HEK293 (cell line): ENCODE data around the gene ARL8B.

Experiments used
- CTCF ChIA-PET: fragments of 350-600 bp; formaldehyde crosslinking; extraction: SDS; loops from one replicate; lab custom pipeline; 2021; ENCODE audit warnings: antibody characterized with exemption; lab: Yijun Ruan, JAX
- POLR2A ChIA-PET: fragments of 300-600 bp; formaldehyde crosslinking; extraction: SDS; loops from one replicate; lab custom pipeline; 2020; ENCODE audit warnings: antibody characterized with exemption, inconsistent platforms; lab: Yijun Ruan, JAX
- H3K27ac ChIP-seq: fragments of 200-500 bp; sonication (Bioruptor generic); 2 replicates; pipeline ENCODE4 v1.5.1; 2014; ENCODE audit warnings: low read depth, low read length, control low read depth, inconsistent platforms; ENCODE audit errors: extremely low read depth
- H3K36me3 ChIP-seq, 2 experiments: fragments of 200-500 bp in 1 of 2; sonication (Bioruptor generic) in 1 of 2; 1 replicate in 1 of 2; 2 replicates in 1 of 2; pipeline ENCODE4 v1.5.1; 2014 to 2017; ENCODE audit warnings: inconsistent platforms in 2 of 2, low read length in 2 of 2; ENCODE audit not compliant: control insufficient read depth in 2 of 2, insufficient read depth in 1 of 2
- H3K4me1 ChIP-seq: fragments of 200-500 bp; sonication (Bioruptor generic); 2 replicates; pipeline ENCODE4 v1.5.1; 2014; ENCODE audit warnings: mild to moderate bottlenecking, low read length, inconsistent platforms; ENCODE audit not compliant: control insufficient read depth, insufficient read depth
- H3K4me3 ChIP-seq: 2 replicates; pipeline ENCODE4 v1.5.1; 2011; ENCODE audit warnings: low read depth, mild to moderate bottlenecking, control low read depth, low read length, moderate library complexity
- H3K9me3 ChIP-seq: fragments of 200-500 bp; sonication (Bioruptor generic); 2 replicates; pipeline ENCODE4 v1.5.1; 2014; ENCODE audit warnings: low read depth, low read length, inconsistent platforms; ENCODE audit not compliant: control insufficient read depth, insufficient read depth
- BCL11A ChIP-seq: fragments of 450-650 bp; formaldehyde crosslinking; IDR thresholded peaks from 2 replicates; pipeline ENCODE4 v1.5.1; 2016; ENCODE audit warnings: low read depth, missing biosample characterization, missing genetic modification characterization
- BCL11B ChIP-seq: fragments of 450-650 bp; formaldehyde crosslinking; IDR thresholded peaks from 2 replicates; pipeline ENCODE4 v1.5.1; 2016; ENCODE audit warnings: low read depth, missing biosample characterization, missing genetic modification characterization
- GLI4 ChIP-seq: fragments of 450-650 bp; formaldehyde crosslinking; IDR thresholded peaks from 2 replicates; pipeline ENCODE4 v1.5.1; 2016; ENCODE audit warnings: missing biosample characterization, missing genetic modification characterization
- OVOL3 ChIP-seq: fragments of 450-650 bp; formaldehyde crosslinking; IDR thresholded peaks from 2 replicates; pipeline ENCODE4 v1.5.1; 2016; ENCODE audit warnings: missing biosample characterization, missing genetic modification characterization
- SCRT2 ChIP-seq: fragments of 450-650 bp; formaldehyde crosslinking; IDR thresholded peaks from 2 replicates; pipeline ENCODE4 v1.5.1; 2016; ENCODE audit warnings: missing biosample characterization, missing genetic modification characterization
- ZBTB8A ChIP-seq: fragments of 450-650 bp; formaldehyde crosslinking; IDR thresholded peaks from 2 replicates; pipeline ENCODE4 v1.5.1; 2016; ENCODE audit warnings: missing biosample characterization, missing genetic modification characterization
- ZFP41 ChIP-seq: fragments of 450-650 bp; formaldehyde crosslinking; IDR thresholded peaks from 2 replicates; pipeline ENCODE4 v1.5.1; 2016; ENCODE audit warnings: missing biosample characterization, missing genetic modification characterization, borderline replicate concordance
- ZNF114 ChIP-seq: fragments of 450-650 bp; formaldehyde crosslinking; IDR thresholded peaks from 2 replicates; pipeline ENCODE4 v1.5.0; 2017; ENCODE audit warnings: missing biosample characterization, missing genetic modification characterization
- ZNF19 ChIP-seq: fragments of 450-650 bp; formaldehyde crosslinking; IDR thresholded peaks from 2 replicates; pipeline ENCODE4; 2016; ENCODE audit warnings: missing biosample characterization, missing genetic modification characterization, low read depth
- ZNF214 ChIP-seq: fragments of 450-650 bp; formaldehyde crosslinking; IDR thresholded peaks from 2 replicates; pipeline ENCODE4 v1.5.1; 2017; ENCODE audit warnings: missing biosample characterization, mild to moderate bottlenecking, missing genetic modification characterization, borderline replicate concordance
- ZNF292 ChIP-seq: fragments of 450-650 bp; formaldehyde crosslinking; IDR thresholded peaks from 2 replicates; pipeline ENCODE4 v1.5.1; 2016; ENCODE audit warnings: low read depth, missing biosample characterization, missing genetic modification characterization, borderline replicate concordance
- ZNF366 ChIP-seq: fragments of 450-650 bp; formaldehyde crosslinking; conservative IDR thresholded peaks from 2 replicates; pipeline ENCODE4 v1.5.1; 2016; ENCODE audit warnings: missing biosample characterization, missing genetic modification characterization
- ZNF560 ChIP-seq: fragments of 450-650 bp; formaldehyde crosslinking; IDR thresholded peaks from 2 replicates; pipeline ENCODE4 v1.5.1; 2017; ENCODE audit warnings: missing biosample characterization, missing genetic modification characterization, borderline replicate concordance
- ZNF596 ChIP-seq: fragments of 450-650 bp; IDR thresholded peaks from 2 replicates; pipeline ENCODE4 v1.5.0; 2018; ENCODE audit warnings: missing biosample characterization, mild to moderate bottlenecking, missing genetic modification characterization, moderate library complexity
- ZNF610 ChIP-seq: fragments of 450-650 bp; formaldehyde crosslinking; IDR thresholded peaks from 2 replicates; pipeline ENCODE4 v1.5.1; 2016; ENCODE audit warnings: missing biosample characterization, missing genetic modification characterization, borderline replicate concordance
- ZNF626 ChIP-seq: fragments of 450-650 bp; sonication (Bioruptor Pico); formaldehyde crosslinking; IDR thresholded peaks from 2 replicates; pipeline ENCODE4 v1.5.1; 2018; ENCODE audit warnings: missing biosample characterization, missing genetic modification characterization, inconsistent platforms
- ZNF660 ChIP-seq: fragments of 450-650 bp; IDR thresholded peaks from 2 replicates; pipeline ENCODE4 v1.5.1; 2018; ENCODE audit warnings: missing biosample characterization, mild to moderate bottlenecking, missing genetic modification characterization
- ZNF677 ChIP-seq: fragments of 450-650 bp; IDR thresholded peaks from 2 replicates; pipeline ENCODE4 v1.5.0; 2018; ENCODE audit warnings: missing biosample characterization, mild to moderate bottlenecking, missing genetic modification characterization, moderate library complexity
- ZNF785 ChIP-seq: fragments of 450-650 bp; formaldehyde crosslinking; IDR thresholded peaks from 2 replicates; pipeline ENCODE4 v1.5.1; 2016; ENCODE audit warnings: missing biosample characterization, missing genetic modification characterization
- TF ChIP-seq, protein P1 (sequence below): fragments of 450-650 bp; formaldehyde crosslinking; IDR thresholded peaks from 2 replicates; pipeline ENCODE4 v1.5.1; 2016; ENCODE audit warnings: missing biosample characterization, missing genetic modification characterization, borderline replicate concordance
- TF ChIP-seq, protein P2 (sequence below): fragments of 450-650 bp; formaldehyde crosslinking; IDR thresholded peaks from 2 replicates; pipeline ENCODE4 v1.5.1; 2016; ENCODE audit warnings: missing biosample characterization, missing genetic modification characterization
- TF ChIP-seq, protein P3 (sequence below): fragments of 450-650 bp; formaldehyde crosslinking; IDR thresholded peaks from 2 replicates; pipeline ENCODE4 v1.5.1; 2016; ENCODE audit warnings: missing biosample characterization, missing genetic modification characterization
- TF ChIP-seq, protein P4 (sequence below): sonication (generic); formaldehyde crosslinking; IDR thresholded peaks from 2 replicates; pipeline ENCODE4 v1.8.1; 2022; ENCODE audit warnings: mild to moderate bottlenecking, moderate library complexity, missing genetic modification reagents

ARL8B gene

DNA sequence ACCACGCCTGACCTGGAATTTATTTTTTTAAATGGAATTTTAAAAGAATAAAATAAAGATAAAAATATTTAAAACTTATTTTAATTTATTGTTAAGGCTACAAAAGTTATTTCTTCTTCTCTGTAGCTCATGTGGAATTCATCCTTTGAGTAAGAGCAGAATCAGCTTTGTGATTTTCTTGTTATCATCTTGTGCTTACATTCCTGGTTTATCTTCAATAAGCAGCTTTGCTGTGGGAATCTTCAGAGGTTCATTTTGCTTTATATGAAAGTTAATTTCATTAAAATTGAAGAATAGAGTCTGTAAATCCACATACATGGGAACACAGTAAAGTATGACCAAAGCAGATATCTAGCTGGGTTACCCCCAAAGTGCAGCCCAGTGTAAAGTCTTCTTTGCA, 35.4 kb upstream of the ARL8B start:
- H3K9me3 ChIP-seq = no peaks in the 10 kb centered on the region
- ChIA-PET CTCF (interaction anchor here (1.1 kb wide), 1 partner anchor 375 kb away, joined by 4 read pairs; no protein-coding TSS in a partner anchor), POLR2A (no interaction called here)
- no peak overlapping the region for H3K4me3 ChIP-seq
- TF ChIP-seq OVOL3 (tag by site-specific recombination) = no peak
- TF ChIP-seq ZNF660 (tag by site-specific recombination) = no peak
- TF ChIP-seq ZNF610 (tag by site-specific recombination) = no peak
- TF ChIP-seq, protein P1, sequence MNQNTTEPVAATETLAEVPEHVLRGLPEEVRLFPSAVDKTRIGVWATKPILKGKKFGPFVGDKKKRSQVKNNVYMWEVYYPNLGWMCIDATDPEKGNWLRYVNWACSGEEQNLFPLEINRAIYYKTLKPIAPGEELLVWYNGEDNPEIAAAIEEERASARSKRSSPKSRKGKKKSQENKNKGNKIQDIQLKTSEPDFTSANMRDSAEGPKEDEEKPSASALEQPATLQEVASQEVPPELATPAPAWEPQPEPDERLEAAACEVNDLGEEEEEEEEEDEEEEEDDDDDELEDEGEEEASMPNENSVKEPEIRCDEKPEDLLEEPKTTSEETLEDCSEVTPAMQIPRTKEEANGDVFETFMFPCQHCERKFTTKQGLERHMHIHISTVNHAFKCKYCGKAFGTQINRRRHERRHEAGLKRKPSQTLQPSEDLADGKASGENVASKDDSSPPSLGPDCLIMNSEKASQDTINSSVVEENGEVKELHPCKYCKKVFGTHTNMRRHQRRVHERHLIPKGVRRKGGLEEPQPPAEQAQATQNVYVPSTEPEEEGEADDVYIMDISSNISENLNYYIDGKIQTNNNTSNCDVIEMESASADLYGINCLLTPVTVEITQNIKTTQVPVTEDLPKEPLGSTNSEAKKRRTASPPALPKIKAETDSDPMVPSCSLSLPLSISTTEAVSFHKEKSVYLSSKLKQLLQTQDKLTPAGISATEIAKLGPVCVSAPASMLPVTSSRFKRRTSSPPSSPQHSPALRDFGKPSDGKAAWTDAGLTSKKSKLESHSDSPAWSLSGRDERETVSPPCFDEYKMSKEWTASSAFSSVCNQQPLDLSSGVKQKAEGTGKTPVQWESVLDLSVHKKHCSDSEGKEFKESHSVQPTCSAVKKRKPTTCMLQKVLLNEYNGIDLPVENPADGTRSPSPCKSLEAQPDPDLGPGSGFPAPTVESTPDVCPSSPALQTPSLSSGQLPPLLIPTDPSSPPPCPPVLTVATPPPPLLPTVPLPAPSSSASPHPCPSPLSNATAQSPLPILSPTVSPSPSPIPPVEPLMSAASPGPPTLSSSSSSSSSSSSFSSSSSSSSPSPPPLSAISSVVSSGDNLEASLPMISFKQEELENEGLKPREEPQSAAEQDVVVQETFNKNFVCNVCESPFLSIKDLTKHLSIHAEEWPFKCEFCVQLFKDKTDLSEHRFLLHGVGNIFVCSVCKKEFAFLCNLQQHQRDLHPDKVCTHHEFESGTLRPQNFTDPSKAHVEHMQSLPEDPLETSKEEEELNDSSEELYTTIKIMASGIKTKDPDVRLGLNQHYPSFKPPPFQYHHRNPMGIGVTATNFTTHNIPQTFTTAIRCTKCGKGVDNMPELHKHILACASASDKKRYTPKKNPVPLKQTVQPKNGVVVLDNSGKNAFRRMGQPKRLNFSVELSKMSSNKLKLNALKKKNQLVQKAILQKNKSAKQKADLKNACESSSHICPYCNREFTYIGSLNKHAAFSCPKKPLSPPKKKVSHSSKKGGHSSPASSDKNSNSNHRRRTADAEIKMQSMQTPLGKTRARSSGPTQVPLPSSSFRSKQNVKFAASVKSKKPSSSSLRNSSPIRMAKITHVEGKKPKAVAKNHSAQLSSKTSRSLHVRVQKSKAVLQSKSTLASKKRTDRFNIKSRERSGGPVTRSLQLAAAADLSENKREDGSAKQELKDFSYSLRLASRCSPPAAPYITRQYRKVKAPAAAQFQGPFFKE (tag by site-specific recombination) = no peak
- no peak for TF ChIP-seq ZNF785
- no peak for TF ChIP-seq GLI4 (tag by site-specific recombination)
- TF ChIP-seq ZBTB8A (tag by site-specific recombination) = no peak
- TF ChIP-seq ZNF626 = no peak
- no peak for TF ChIP-seq ZFP41 (tag by site-specific recombination)
- TF ChIP-seq BCL11B (tag by site-specific recombination) = no peak
- TF ChIP-seq ZNF292 (tag by site-specific recombination) = no peak
- no peak overlapping the region for H3K27ac ChIP-seq
- no peaks in the 10 kb centered on the region for H3K36me3 ChIP-seq
- no peaks in the 10 kb centered on the region for H3K4me1 ChIP-seq

DNA sequence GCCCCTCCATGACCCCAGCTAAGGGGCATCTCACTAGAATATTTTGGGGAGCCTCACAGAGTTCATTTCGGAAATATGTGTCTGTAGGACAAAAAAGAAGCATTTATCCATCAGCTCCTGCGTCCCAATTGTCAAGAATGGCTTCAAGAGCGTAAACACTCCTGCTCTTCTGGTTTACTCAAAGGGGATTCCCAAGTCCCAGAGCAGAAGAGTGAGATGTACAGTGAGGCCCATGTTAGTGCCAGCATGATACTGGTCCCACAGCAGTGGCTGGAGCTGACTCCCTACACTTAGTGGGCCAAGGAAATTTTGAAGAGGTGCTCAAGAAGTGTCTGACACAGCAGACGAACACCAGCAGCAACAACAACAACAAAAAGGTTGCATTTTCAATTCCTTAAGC, 34.9 kb upstream of the ARL8B start:
- no peak overlapping the region for H3K27ac ChIP-seq
- H3K9me3 ChIP-seq = no peaks in the 10 kb centered on the region
- ChIA-PET CTCF (no interaction called here), POLR2A (no interaction called here)
- no peaks in the 10 kb centered on the region for H3K4me1 ChIP-seq
- no peaks in the 10 kb centered on the region for H3K36me3 ChIP-seq
- TF ChIP-seq, protein P2, sequence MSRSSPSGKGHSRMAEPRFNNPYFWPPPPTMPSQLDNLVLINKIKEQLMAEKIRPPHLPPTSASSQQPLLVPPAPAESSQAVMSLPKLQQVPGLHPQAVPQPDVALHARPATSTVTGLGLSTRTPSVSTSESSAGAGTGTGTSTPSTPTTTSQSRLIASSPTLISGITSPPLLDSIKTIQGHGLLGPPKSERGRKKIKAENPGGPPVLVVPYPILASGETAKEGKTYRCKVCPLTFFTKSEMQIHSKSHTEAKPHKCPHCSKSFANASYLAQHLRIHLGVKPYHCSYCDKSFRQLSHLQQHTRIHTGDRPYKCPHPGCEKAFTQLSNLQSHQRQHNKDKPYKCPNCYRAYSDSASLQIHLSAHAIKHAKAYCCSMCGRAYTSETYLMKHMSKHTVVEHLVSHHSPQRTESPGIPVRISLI = no peak
- TF ChIP-seq ZNF114 (tag by site-specific recombination) = no peak
- TF ChIP-seq ZNF677 (tag by site-specific recombination) = no peak
- peak; percentile 47; the same call in 1 of the 2 replicates for TF ChIP-seq ZNF214 (tag by site-specific recombination)
- no peak overlapping the region for H3K4me3 ChIP-seq

DNA sequence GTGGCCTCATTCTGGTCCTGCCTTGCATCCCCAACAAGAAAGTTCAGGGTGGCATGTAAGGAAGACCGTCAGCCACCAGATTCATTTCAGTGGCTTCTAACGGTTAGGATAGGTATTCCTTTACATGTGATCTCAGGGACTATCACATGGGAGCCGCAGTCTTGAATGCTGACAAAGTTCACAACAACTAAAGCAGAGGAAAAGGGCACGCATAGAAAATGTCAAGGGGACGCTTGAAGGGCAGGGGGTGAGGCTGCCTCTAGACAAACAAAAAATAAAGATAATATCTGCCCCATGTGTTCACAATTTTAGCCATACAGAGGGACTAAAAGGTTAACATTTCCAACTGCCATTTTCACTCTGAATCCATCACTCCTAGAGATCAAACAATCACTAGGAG, 31.9 kb upstream of the ARL8B start:
- H3K4me1 ChIP-seq = no peaks in the 10 kb centered on the region
- ChIA-PET POLR2A (no interaction called here), CTCF (no interaction called here)
- H3K36me3 ChIP-seq = no peaks in the 10 kb centered on the region
- no peak overlapping the region for H3K27ac ChIP-seq
- H3K4me3 ChIP-seq = no peak overlapping the region
- no peaks in the 10 kb centered on the region for H3K9me3 ChIP-seq
- TF ChIP-seq ZNF660 (tag by site-specific recombination) = no peak
- TF ChIP-seq SCRT2 (tag by site-specific recombination) = no peak
- no peak for TF ChIP-seq ZNF596
- no peak for TF ChIP-seq ZNF366 (tag by site-specific recombination)
- TF ChIP-seq, protein P3, sequence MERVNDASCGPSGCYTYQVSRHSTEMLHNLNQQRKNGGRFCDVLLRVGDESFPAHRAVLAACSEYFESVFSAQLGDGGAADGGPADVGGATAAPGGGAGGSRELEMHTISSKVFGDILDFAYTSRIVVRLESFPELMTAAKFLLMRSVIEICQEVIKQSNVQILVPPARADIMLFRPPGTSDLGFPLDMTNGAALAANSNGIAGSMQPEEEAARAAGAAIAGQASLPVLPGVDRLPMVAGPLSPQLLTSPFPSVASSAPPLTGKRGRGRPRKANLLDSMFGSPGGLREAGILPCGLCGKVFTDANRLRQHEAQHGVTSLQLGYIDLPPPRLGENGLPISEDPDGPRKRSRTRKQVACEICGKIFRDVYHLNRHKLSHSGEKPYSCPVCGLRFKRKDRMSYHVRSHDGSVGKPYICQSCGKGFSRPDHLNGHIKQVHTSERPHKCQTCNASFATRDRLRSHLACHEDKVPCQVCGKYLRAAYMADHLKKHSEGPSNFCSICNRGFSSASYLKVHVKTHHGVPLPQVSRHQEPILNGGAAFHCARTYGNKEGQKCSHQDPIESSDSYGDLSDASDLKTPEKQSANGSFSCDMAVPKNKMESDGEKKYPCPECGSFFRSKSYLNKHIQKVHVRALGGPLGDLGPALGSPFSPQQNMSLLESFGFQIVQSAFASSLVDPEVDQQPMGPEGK (tag by site-specific recombination) = no peak
- no peak for TF ChIP-seq ZNF19
- TF ChIP-seq BCL11A (tag by site-specific recombination) = no peak
- TF ChIP-seq ZNF560 (tag by site-specific recombination) = no peak
- TF ChIP-seq, protein P4, sequence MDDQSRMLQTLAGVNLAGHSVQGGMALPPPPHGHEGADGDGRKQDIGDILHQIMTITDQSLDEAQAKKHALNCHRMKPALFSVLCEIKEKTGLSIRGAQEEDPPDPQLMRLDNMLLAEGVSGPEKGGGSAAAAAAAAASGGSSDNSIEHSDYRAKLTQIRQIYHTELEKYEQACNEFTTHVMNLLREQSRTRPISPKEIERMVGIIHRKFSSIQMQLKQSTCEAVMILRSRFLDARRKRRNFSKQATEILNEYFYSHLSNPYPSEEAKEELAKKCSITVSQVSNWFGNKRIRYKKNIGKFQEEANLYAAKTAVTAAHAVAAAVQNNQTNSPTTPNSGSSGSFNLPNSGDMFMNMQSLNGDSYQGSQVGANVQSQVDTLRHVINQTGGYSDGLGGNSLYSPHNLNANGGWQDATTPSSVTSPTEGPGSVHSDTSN (CRISPR knock-in tag) = no peak
